Suprapubic skin (tissue), 3 donors: ENCODE results near the gene SET.

Experiments
- CTCF ChIP-seq, 2 donors: fragments of 200-600 bp in 1 of 2; fragments of 450-650 bp in 1 of 2; sonication (generic) in 1 of 2; IDR thresholded peaks; one replicate each; pipeline ENCODE4 v1.5.1; 2016 to 2019; ENCODE audit warnings: antibody characterized with exemption in 2 of 2, mild to moderate bottlenecking in 1 of 2, moderate library complexity in 1 of 2
- POLR2AphosphoS5 ChIP-seq, 3 donors: sonication (generic); formaldehyde crosslinking; IDR thresholded peaks; one replicate each; pipeline ENCODE4 v1.6.1; 2017; ENCODE audit warnings: antibody characterized with exemption in 3 of 3

GRCh38 chr9:128688501-128689292 is at the start of gene SET:
- no peak for TF ChIP-seq CTCF (IDR thresholded peaks at IDR 0.05)
- TF ChIP-seq POLR2AphosphoS5 (IDR thresholded peaks at IDR 0.05): peak in 1 of 3 donors; percentile 21
